OCI-LY1 (cell line): ENCODE measurements around the gene MAPKBP1.

Experiments used
- CTCF ChIP-seq: fragments of 200-600 bp; sonication (generic), shearing (Covaris generic); IDR thresholded peaks from 2 replicates; pipeline ENCODE4 v1.5.1; 2017; ENCODE audit warnings: mild to moderate bottlenecking, antibody characterized with exemption, low read length, moderate library complexity, mixed read lengths
- EZH2 ChIP-seq: fragments of 200-600 bp; sonication (generic), shearing (Covaris generic); IDR thresholded peaks from 2 replicates; pipeline ENCODE4 v1.8.0; 2017; ENCODE audit warnings: borderline replicate concordance, mixed run types, mild to moderate bottlenecking, antibody characterized with exemption, low read length, moderate library complexity, mixed read lengths

GRCh38 chr15:41778521-41778920, 4.2 kb downstream of the MAPKBP1 start:
- no peak for TF ChIP-seq CTCF
- no peak for TF ChIP-seq EZH2
